Measurements from ENCODE around the gene NEK4.
"Not testable (repeated sequence)": the region's sequence is repeated elsewhere in the genome, so short reads cannot be mapped to it uniquely, and the experiment has no call there.

Gene NEK4

GRCh38 chr3:52695798-52696671 lies 74.7 kb downstream of the NEK4 start:
- no peak for DNase-seq

GRCh38 chr3:52694528-52695189 lies 76.1 kb downstream of the NEK4 start:
- no peak for DNase-seq

- no peak for DNase-seq
These were observed 77.7 kb downstream of the NEK4 start for GRCh38 chr3:52693071-52693470.

- no peak for DNase-seq
These were observed 80.2 kb downstream of the NEK4 start for GRCh38 chr3:52690560-52690959.

GRCh38 chr3:52689151-52689550 lies 81.6 kb downstream of the NEK4 start:
- no peak for DNase-seq

GRCh38 chr3:52688266-52688665 lies 82.5 kb downstream of the NEK4 start:
- no peak for DNase-seq

GRCh38 chr3:52685709-52686691 lies 84.7 kb downstream of the NEK4 start, which contains the start of the genes GNL3 and PBRM1:
TSS of gene GNL3 (plus strand) at chr3:52686032. CDS start at chr3:52686093, 61 bp downstream.
TSS of gene PBRM1 (minus strand) at chr3:52685913.
- DNase-seq = peak; percentile 82 to 92 (median 88)

GRCh38 chr3:52685285-52685708 lies 85.4 kb downstream of the NEK4 start:
- DNase-seq = peak; percentile 41 to 80 (median 72)

GRCh38 chr3:52684184-52684583 lies 86.6 kb downstream of the NEK4 start:
- DNase-seq = no peak

GRCh38 chr3:52683611-52684010 lies 87.1 kb downstream of the NEK4 start:
- no peak for DNase-seq

- no peak for DNase-seq
These were observed 88.7 kb downstream of the NEK4 start for GRCh38 chr3:52682016-52682415.

GRCh38 chr3:52681596-52681995 lies 89.1 kb downstream of the NEK4 start:
- no peak for DNase-seq

GRCh38 chr3:52679811-52680210 lies 90.9 kb downstream of the NEK4 start:
- no peak for DNase-seq

GRCh38 chr3:52679199-52679538 lies 91.6 kb downstream of the NEK4 start:
- no peak for DNase-seq

GRCh38 chr3:52678265-52679198 lies 92.2 kb downstream of the NEK4 start:
- no peak for DNase-seq

- DNase-seq = not testable (repeated sequence)
These were observed 94.5 kb downstream of the NEK4 start for GRCh38 chr3:52676201-52676600.

- DNase-seq = no peak
These were observed 99.1 kb downstream of the NEK4 start for GRCh38 chr3:52671676-52672075.

GRCh38 chr3:52670621-52671521 lies 99.9 kb downstream of the NEK4 start:
- no peak for DNase-seq

GRCh38 chr3:52663098-52663497 lies 107.6 kb downstream of the NEK4 start:
- DNase-seq = no peak

GRCh38 chr3:52660046-52660445 lies 110.7 kb downstream of the NEK4 start:
- DNase-seq = no peak

Data from stimulated activated naive CD4-positive, alpha-beta T cell (primary cell).